IMR-90 (cell line): ENCODE data around the gene CLTRN. TPM values are rescaled to one million over a fixed set of nuclear protein-coding genes. Genes with fewer than 3 reads are reported as not detected.

Experiments used
- ATAC-seq: fragments of 200-7000 bp; cut with Tn5 transposase; 2 replicates; pipeline ENCODE4 v1.9.1; 2020; ENCODE audit warnings: low read depth, mild to moderate bottlenecking, moderate library complexity
- BruUV-seq: library from RNA; stranded (reverse); fragments of 400-500 nt; replicated peaks from 2 replicates; lab custom pipeline; 2021; lab: Mats Ljungman, UMichigan
- CTCF ChIA-PET: fragments of 300-600 bp; formaldehyde crosslinking; extraction: SDS; loops from one replicate; lab custom pipeline; 2021; ENCODE audit warnings: antibody characterized with exemption; lab: Yijun Ruan, JAX
- POLR2A ChIA-PET: fragments of 300-600 bp; sonication (Branson Sonifier 250); formaldehyde crosslinking; loops from one replicate; lab custom pipeline; 2022; ENCODE audit warnings: antibody characterized with exemption; ENCODE audit not compliant: unreplicated experiment; lab: Charles Lee
- DNase-seq: peaks from one replicate; pipeline ENCODE4 v3.0.0; 2013
- H2AFZ ChIP-seq: replicated peaks from 2 replicates; pipeline ENCODE3; 2013; ENCODE audit warnings: low read length, mild to moderate bottlenecking; ENCODE audit not compliant: poor library complexity
- H2AK5ac ChIP-seq: 2 replicates; pipeline ENCODE4 v1.6.1; 2013; ENCODE audit warnings: low read depth, low read length, inconsistent platforms
- H2AK9ac ChIP-seq: replicated peaks from 2 replicates; pipeline ENCODE3; 2013; ENCODE audit warnings: mild to moderate bottlenecking, low read depth, low read length, moderate library complexity; ENCODE audit not compliant: poor library complexity
- H2BK120ac ChIP-seq: 2 replicates; pipeline ENCODE4 v1.6.1; 2013; ENCODE audit warnings: low read depth, low read length, inconsistent platforms
- H2BK15ac ChIP-seq: 3 replicates; pipeline ENCODE4 v1.6.1; 2013; ENCODE audit warnings: low read depth, low read length, inconsistent platforms
- H2BK20ac ChIP-seq: 2 replicates; pipeline ENCODE4 v1.6.1; 2013; ENCODE audit warnings: low read depth, mild to moderate bottlenecking, inconsistent platforms, low read length, moderate library complexity
- H2BK5ac ChIP-seq: 2 replicates; pipeline ENCODE4 v1.6.1; 2013; ENCODE audit warnings: mild to moderate bottlenecking, low read depth, low read length, inconsistent platforms; ENCODE audit not compliant: poor library complexity, severe bottlenecking
- H3K14ac ChIP-seq: replicated peaks from 2 replicates; pipeline ENCODE4 v1.6.1; 2013; ENCODE audit warnings: low read depth, low read length, inconsistent platforms
- H3K18ac ChIP-seq: 2 replicates; pipeline ENCODE4 v1.6.1; 2013; ENCODE audit warnings: low read depth, low read length, control low read depth
- H3K23ac ChIP-seq: 2 replicates; pipeline ENCODE4 v1.6.1; 2013; ENCODE audit warnings: low read depth, low read length, inconsistent platforms
- H3K27ac ChIP-seq: 2 replicates; pipeline ENCODE4 v1.5.1; 2013; ENCODE audit warnings: mild to moderate bottlenecking, control low read depth, low read length; ENCODE audit not compliant: insufficient read depth
- H3K27me3 ChIP-seq: 2 replicates; pipeline ENCODE4 v1.6.1; 2013; ENCODE audit warnings: low read length; ENCODE audit not compliant: control insufficient read depth, insufficient read depth
- H3K36me3 ChIP-seq: 2 replicates; pipeline ENCODE4 v1.6.1; 2013; ENCODE audit warnings: low read length, mixed read lengths; ENCODE audit not compliant: control insufficient read depth, insufficient read depth
- H3K4ac ChIP-seq: 2 replicates; pipeline ENCODE4 v1.6.1; 2013; ENCODE audit warnings: low read depth, low read length, inconsistent platforms
- H3K4me1 ChIP-seq: 2 replicates; pipeline ENCODE4 v1.6.1; 2013; ENCODE audit warnings: low read length, mixed read lengths; ENCODE audit not compliant: control insufficient read depth, insufficient read depth
- H3K4me2 ChIP-seq: 2 replicates; pipeline ENCODE4 v1.6.1; 2013; ENCODE audit warnings: low read depth, mild to moderate bottlenecking, control low read depth, low read length, moderate library complexity
- H3K4me3 ChIP-seq: 2 replicates; pipeline ENCODE4 v1.5.1; 2013; ENCODE audit warnings: low read depth, mild to moderate bottlenecking, control low read depth, low read length, moderate library complexity; ENCODE audit not compliant: insufficient read depth
- H3K56ac ChIP-seq: 2 replicates; pipeline ENCODE4 v1.6.1; 2013; ENCODE audit warnings: low read length, inconsistent platforms; ENCODE audit not compliant: insufficient read depth; ENCODE audit errors: extremely low read depth
- H3K79me1 ChIP-seq, 2 experiments: 2 replicates each; pipeline ENCODE4 v1.6.1; 2013; ENCODE audit warnings: low read length in 2 of 2, inconsistent platforms in 1 of 2, low read depth in 1 of 2
- H3K9ac ChIP-seq: 2 replicates; pipeline ENCODE4 v1.6.1; 2013; ENCODE audit warnings: low read depth, low read length, control low read depth
- H3K9me1 ChIP-seq: 2 replicates; pipeline ENCODE4 v1.6.1; 2013; ENCODE audit warnings: low read length, inconsistent platforms; ENCODE audit not compliant: insufficient read depth
- H3K9me3 ChIP-seq: 2 replicates; pipeline ENCODE4 v1.6.1; 2013; ENCODE audit warnings: low read length; ENCODE audit not compliant: control insufficient read depth, insufficient read depth
- H4K20me1 ChIP-seq: 2 replicates; pipeline ENCODE4 v1.6.1; 2013; ENCODE audit warnings: low read length, inconsistent platforms; ENCODE audit not compliant: insufficient read depth
- H4K5ac ChIP-seq: 2 replicates; pipeline ENCODE4 v1.6.1; 2013; ENCODE audit warnings: mild to moderate bottlenecking, low read depth, low read length, control low read depth
- H4K8ac ChIP-seq, 2 experiments: 2 replicates each; pipeline ENCODE4 v1.6.1; 2013; ENCODE audit warnings: low read depth in 2 of 2, low read length in 2 of 2, control low read depth in 1 of 2, inconsistent platforms in 1 of 2
- H4K91ac ChIP-seq: 2 replicates; pipeline ENCODE4 v1.6.1; 2013; ENCODE audit warnings: low read depth, low read length, inconsistent platforms; ENCODE audit not compliant: insufficient read depth
- BHLHE40 ChIP-seq: fragments of 150-350 bp; IDR thresholded peaks from 2 replicates; pipeline ENCODE4 v1.6.1; 2016; ENCODE audit warnings: mild to moderate bottlenecking, low read depth, low read length
- CEBPB ChIP-seq: IDR thresholded peaks from 2 replicates; pipeline ENCODE4 v1.6.1; 2012; ENCODE audit warnings: low read depth, low read length, improper control_type of control experiment
- CHD1 ChIP-seq: IDR thresholded peaks from 2 replicates; pipeline ENCODE4 v1.6.1; 2012; ENCODE audit warnings: low read depth, low read length, improper control_type of control experiment
- CTCF ChIP-seq: conservative IDR thresholded peaks from 2 replicates; pipeline ENCODE4 v1.5.1; 2012; ENCODE audit warnings: mild to moderate bottlenecking, low read depth, low read length, improper control_type of control experiment
- ELK1 ChIP-seq: fragments of 150-350 bp; IDR thresholded peaks from 2 replicates; pipeline ENCODE4 v1.6.1; 2016; ENCODE audit warnings: low read depth, mild to moderate bottlenecking, low read length, moderate library complexity, borderline replicate concordance
- FOS ChIP-seq: fragments of 150-350 bp; IDR thresholded peaks from 2 replicates; pipeline ENCODE4 v1.6.1; 2016; ENCODE audit warnings: low read depth, low read length
- MAFK ChIP-seq: IDR thresholded peaks from 2 replicates; pipeline ENCODE4 v1.6.1; 2012; ENCODE audit warnings: low read depth, low read length, improper control_type of control experiment
- MAZ ChIP-seq: IDR thresholded peaks from 2 replicates; pipeline ENCODE4 v1.6.1; 2012; ENCODE audit warnings: low read depth, mild to moderate bottlenecking, low read length, improper control_type of control experiment, moderate library complexity, borderline replicate concordance
- MXI1 ChIP-seq: IDR thresholded peaks from 2 replicates; pipeline ENCODE4 v1.6.1; 2012; ENCODE audit warnings: low read depth, mild to moderate bottlenecking, low read length, moderate library complexity, borderline replicate concordance
- NFE2L2 ChIP-seq: fragments of 150-350 bp; IDR thresholded peaks from 2 replicates; pipeline ENCODE4 v1.6.1; 2016; ENCODE audit warnings: low read depth, mild to moderate bottlenecking, low read length
- POLR2A ChIP-seq: IDR thresholded peaks from 2 replicates; pipeline ENCODE4 v1.6.1; 2012; ENCODE audit warnings: mild to moderate bottlenecking, low read depth, low read length
- RAD21 ChIP-seq: IDR thresholded peaks from 2 replicates; pipeline ENCODE4 v1.6.1; 2012; ENCODE audit warnings: low read length, improper control_type of control experiment
- RCOR1 ChIP-seq: IDR thresholded peaks from 2 replicates; pipeline ENCODE4 v1.6.1; 2012; ENCODE audit warnings: mild to moderate bottlenecking, low read length, improper control_type of control experiment; ENCODE audit not compliant: insufficient replicate concordance
- RFX5 ChIP-seq: IDR thresholded peaks from 2 replicates; pipeline ENCODE4 v1.8.0; 2012; ENCODE audit warnings: low read depth, mild to moderate bottlenecking, low read length, moderate library complexity
- SMC3 ChIP-seq: fragments of 150-350 bp; IDR thresholded peaks from 2 replicates; pipeline ENCODE4 v1.6.1; 2016; ENCODE audit warnings: low read depth, mild to moderate bottlenecking, antibody characterized with exemption, low read length, moderate library complexity
- USF2 ChIP-seq: fragments of 150-350 bp; IDR thresholded peaks from 2 replicates; pipeline ENCODE4 v1.6.1; 2017; ENCODE audit warnings: mild to moderate bottlenecking, antibody characterized with exemption, low read length, low read depth
- WGBS, 2 experiments: methylation state at CpG; one replicate each; pipeline versions ENCODE4 v1.1.5 to v1.1.7; 2013; ENCODE audit warnings: missing lambda C conversion rate in 2 of 2; ENCODE audit not compliant: insufficient read length in 1 of 2; ENCODE audit errors: extremely low coverage in 2 of 2; 5-methylcytosine and 5-hydroxymethylcytosine counted together
- dilution Hi-C: fragments of 300-500 bp; cut with HindIII; formaldehyde crosslinking; loops from one replicate; pipeline ENCODE4 v1.14.3; 2018; ENCODE audit warnings: low sequenced_read_pairs; ENCODE audit not compliant: unreplicated experiment
- in situ Hi-C: fragments of 300-500 bp; cut with MboI; formaldehyde crosslinking; loops from 3 replicates; pipeline ENCODE4 v1.14.3; 2019; ENCODE audit warnings: low sequenced_read_pairs, inconsistent platforms, mixed read lengths
- intact Hi-C: fragments of 100-400 bp; cut with micrococcal nuclease; formaldehyde crosslinking; loops from 2 replicates; pipeline ENCODE4 v1.10.0; 2022
- polyA plus RNA-seq, 3 experiments: library from polyadenylated mRNA; depleted of rRNA; stranded (reverse); fragments of >200 nt; gene quantifications; 2 replicates each; pipeline ENCODE4 v1.2.3, GENCODE V29; 2012; ENCODE audit warnings: low replicate concordance in 1 of 3
- total RNA-seq: library from RNA; depleted of rRNA; stranded (reverse); fragments of >200 nt; gene quantifications from 2 replicates; pipeline ENCODE4 v1.2.3, GENCODE V29; 2012

Gene CLTRN
- total and polyA plus RNA-seq, 2 of the 4 experiments (the other 2 are of a cell fraction), result under 0.01 to 0.17 TPM

- no peak overlapping the region for H2BK120ac ChIP-seq
- H3K9me3 ChIP-seq, result no peaks in the 10 kb centered on the region
- no peak overlapping the region for H3K4ac ChIP-seq
- no peak overlapping the region for H3K14ac ChIP-seq
- peak; percentile 2 for DNase-seq
- no peak overlapping the region for H2AK5ac ChIP-seq
- H3K18ac ChIP-seq, result no peak overlapping the region
- no peak overlapping the region for H3K23ac ChIP-seq
- H2AK9ac ChIP-seq, result no peak overlapping the region
- H2BK20ac ChIP-seq, result no peak overlapping the region
- H4K91ac ChIP-seq, result no peak overlapping the region
- no peak for TF ChIP-seq MAZ
- no peak for TF ChIP-seq CHD1
- no peak for TF ChIP-seq MXI1
- TF ChIP-seq MAFK, result no peak
- no peak for TF ChIP-seq CTCF
- no peak for TF ChIP-seq BHLHE40
- TF ChIP-seq CEBPB, result no peak
- TF ChIP-seq RAD21, result no peak
- no peak for TF ChIP-seq FOS
- TF ChIP-seq RCOR1, result no peak
- TF ChIP-seq RFX5, result no peak
- TF ChIP-seq POLR2A, result no peak
- no peak for TF ChIP-seq SMC3
- TF ChIP-seq USF2, result no peak
- TF ChIP-seq NFE2L2, result no peak
- no peak for TF ChIP-seq ELK1
- H3K9me1 ChIP-seq, result no peaks in the 10 kb centered on the region
- H2BK15ac ChIP-seq, result no peak overlapping the region
- ATAC-seq, result no peak
- H4K5ac ChIP-seq, result no peak overlapping the region
- H3K56ac ChIP-seq, result no peak overlapping the region
- H3K79me1 ChIP-seq, result no peaks in the 10 kb centered on the region
- BruUV-seq, result no TSS peak
- ChIA-PET POLR2A (no interaction called here), CTCF (no interaction called here)
- H3K36me3 ChIP-seq, result no peaks in the 10 kb centered on the region
- no CpG with 5 or more reads among the region's 3 CpGs for WGBS, 2 experiments
- H4K8ac ChIP-seq, result no peak overlapping the region
- H3K4me1 ChIP-seq, result no peaks in the 10 kb centered on the region
- no peak overlapping the region for H2AFZ ChIP-seq
- H3K4me3 ChIP-seq, result no peak overlapping the region
- no peaks in the 10 kb centered on the region for H4K20me1 ChIP-seq
- H2BK5ac ChIP-seq, result no peak overlapping the region
- in situ Hi-C loops, result no loop called here
- no peak overlapping the region for H3K4me2 ChIP-seq
- H3K27me3 ChIP-seq, result no peaks in the 10 kb centered on the region; the same call in 1 of the 2 replicates
- intact Hi-C loops, result no loop called here
- dilution Hi-C loops, result no loop called here
- no peak overlapping the region for H3K27ac ChIP-seq
- no peak overlapping the region for H3K9ac ChIP-seq
These were observed 45.4 kb downstream of the CLTRN start for GRCh38 chrX:15619053-15619755.
